SK-N-SH (cell line): ENCODE data around the gene PSMC3IP. TPM values are rescaled to one million over a fixed set of nuclear protein-coding genes. Genes with fewer than 3 reads are reported as not detected.

Experiments
- CTCF ChIA-PET: fragments of 300-600, 350-600 bp; formaldehyde crosslinking; extraction: SDS; loops from one replicate; lab custom pipeline; 2021; lab: Yijun Ruan, JAX
- POLR2A ChIA-PET: fragments of 350-600 bp; sonication (Branson Sonifier 250); formaldehyde crosslinking; extraction: SDS; loops from one replicate; lab custom pipeline; 2020; ENCODE audit warnings: antibody characterized with exemption, inconsistent platforms; lab: Yijun Ruan, JAX
- DNase-seq: peaks from one replicate; pipeline ENCODE4 v3.0.0; 2012
- H2AFZ ChIP-seq: fragments of 200-600 bp; sonication (generic); 2 replicates; pipeline ENCODE4 v1.8.1; 2016; ENCODE audit warnings: antibody characterized with exemption, mild to moderate bottlenecking, low read depth
- H3F3A ChIP-seq: fragments of 200-600 bp; sonication (generic); replicated peaks from 2 replicates; pipeline ENCODE3; 2016; ENCODE audit warnings: antibody characterized with exemption, mild to moderate bottlenecking; ENCODE audit not compliant: insufficient read depth
- H3K27ac ChIP-seq, 2 experiments: fragments of 200-500 bp in 1 of 2; fragments of 200-600 bp in 1 of 2; sonication (Bioruptor generic) in 1 of 2; sonication (generic), shearing (Covaris generic) in 1 of 2; 2 replicates each; pipeline versions ENCODE4 v1.5.1 to v1.6.1; 2014 to 2016; ENCODE audit warnings: low read depth in 2 of 2, inconsistent platforms in 1 of 2, low read length in 1 of 2, mild to moderate bottlenecking in 1 of 2, mixed read lengths in 1 of 2
- H3K27me3 ChIP-seq: fragments of 200-600 bp; sonication (generic), shearing (Covaris generic); 2 replicates; pipeline ENCODE4 v1.6.1; 2016; ENCODE audit warnings: mixed run types; ENCODE audit not compliant: insufficient read depth
- H3K36me3 ChIP-seq, 2 experiments: fragments of 200-500 bp in 1 of 2; fragments of 200-600 bp in 1 of 2; sonication (Bioruptor generic) in 1 of 2; sonication (generic) in 1 of 2; replicated peaks in 1 of 2; 2 replicates each; pipeline versions ENCODE3 to v1.5.1; 2014 to 2016; ENCODE audit warnings: low read length in 1 of 2, mild to moderate bottlenecking in 1 of 2; ENCODE audit not compliant: insufficient read depth in 2 of 2, control insufficient read depth in 1 of 2
- H3K4me1 ChIP-seq, 2 experiments: fragments of 200-500 bp in 1 of 2; fragments of 200-600 bp in 1 of 2; sonication (Bioruptor generic) in 1 of 2; sonication (generic), shearing (Covaris generic) in 1 of 2; 2 replicates each; pipeline versions ENCODE4 v1.5.1 to v1.6.1; 2014 to 2016; ENCODE audit warnings: low read depth in 1 of 2, low read length in 1 of 2, mixed run types in 1 of 2; ENCODE audit not compliant: insufficient read depth in 2 of 2, control insufficient read depth in 1 of 2
- H3K4me2 ChIP-seq: fragments of 200-600 bp; sonication (generic), shearing (Covaris generic); 2 replicates; pipeline ENCODE4 v1.6.1; 2017; ENCODE audit warnings: mixed run types
- H3K4me3 ChIP-seq, 2 experiments: fragments of 200-500 bp in 1 of 2; fragments of 200-600 bp in 1 of 2; sonication (Bioruptor generic) in 1 of 2; sonication (generic), shearing (Covaris generic) in 1 of 2; 2 replicates each; pipeline versions ENCODE4 v1.5.1 to v1.8.1; 2014 to 2016; ENCODE audit warnings: low read depth in 2 of 2, inconsistent platforms in 1 of 2, low read length in 1 of 2, mild to moderate bottlenecking in 1 of 2, mixed read lengths in 1 of 2, moderate library complexity in 1 of 2
- H3K79me2 ChIP-seq: fragments of 200-600 bp; sonication (generic); 2 replicates; pipeline ENCODE4 v1.8.1; 2017; ENCODE audit warnings: mild to moderate bottlenecking; ENCODE audit not compliant: insufficient read depth
- H3K9ac ChIP-seq: fragments of 200-600 bp; sonication (generic); 2 replicates; pipeline ENCODE4 v1.6.1; 2017; ENCODE audit warnings: mixed run types
- H3K9me2 ChIP-seq: fragments of 200-600 bp; sonication (generic); 2 replicates; pipeline ENCODE4 v1.6.1; 2017; ENCODE audit warnings: mixed run types
- H3K9me3 ChIP-seq: fragments of 200-600 bp; sonication (generic); 2 replicates; pipeline ENCODE4 v1.6.1; 2017; ENCODE audit warnings: mixed run types, mild to moderate bottlenecking, moderate library complexity
- H4K20me1 ChIP-seq: fragments of 200-600 bp; sonication (generic); 2 replicates; pipeline ENCODE4 v1.6.1; 2017; ENCODE audit warnings: mild to moderate bottlenecking, mixed run types; ENCODE audit not compliant: insufficient read depth
- CTCF ChIP-seq: fragments of 200-600 bp; sonication (generic); IDR thresholded peaks from 2 replicates; pipeline ENCODE4 v1.6.1; 2017; ENCODE audit warnings: antibody characterized with exemption, mild to moderate bottlenecking, moderate library complexity
- ELF1 ChIP-seq: IDR thresholded peaks from 2 replicates; pipeline ENCODE4 v1.4.0; 2012
- EP300 ChIP-seq, 2 experiments: IDR thresholded peaks; 2 replicates each; pipeline versions ENCODE4 v1.4.0 to v1.6.1; 2012; ENCODE audit warnings: borderline replicate concordance in 1 of 2, low read depth in 1 of 2, low read length in 1 of 2
- EZH2phosphoT487 ChIP-seq: fragments of 200-600 bp; sonication (generic); IDR thresholded peaks from 2 replicates; pipeline ENCODE4 v1.6.1; 2017; ENCODE audit warnings: low read depth, mixed run types, mild to moderate bottlenecking, antibody characterized with exemption, moderate library complexity, borderline replicate concordance
- FOSL2 ChIP-seq: IDR thresholded peaks from 2 replicates; pipeline ENCODE4 v1.4.0; 2012; ENCODE audit warnings: low read depth, mild to moderate bottlenecking, moderate library complexity, borderline replicate concordance
- JUND ChIP-seq: IDR thresholded peaks from 2 replicates; pipeline ENCODE4 v1.4.0; 2012
- PBX3 ChIP-seq: IDR thresholded peaks from 2 replicates; pipeline ENCODE4; 2012
- POLR2AphosphoS5 ChIP-seq: IDR thresholded peaks from 2 replicates; pipeline ENCODE4 v1.6.1; 2012; ENCODE audit warnings: low read depth, low read length
- RAD21 ChIP-seq: IDR thresholded peaks from 2 replicates; pipeline ENCODE4 v1.6.1; 2012; ENCODE audit warnings: mild to moderate bottlenecking, low read length
- RCOR1 ChIP-seq: fragments of 150-350 bp; IDR thresholded peaks from 2 replicates; pipeline ENCODE4 v1.6.1; 2017; ENCODE audit warnings: antibody characterized with exemption, low read length
- RFX5 ChIP-seq: IDR thresholded peaks from 2 replicates; pipeline ENCODE4 v1.6.1; 2012; ENCODE audit warnings: mild to moderate bottlenecking, improper control_type of control experiment, low read length
- RXRA ChIP-seq: IDR thresholded peaks from 2 replicates; pipeline ENCODE4 v1.4.0; 2012; ENCODE audit warnings: low read depth, mild to moderate bottlenecking, borderline replicate concordance
- SIN3A ChIP-seq: IDR thresholded peaks from 2 replicates; pipeline ENCODE4 v1.6.1; 2012; ENCODE audit warnings: low read depth, mild to moderate bottlenecking, low read length, moderate library complexity, borderline replicate concordance
- USF1 ChIP-seq: IDR thresholded peaks from 2 replicates; pipeline ENCODE4 v1.4.0; 2012; ENCODE audit warnings: low read depth, borderline replicate concordance
- YY1 ChIP-seq: IDR thresholded peaks from 2 replicates; pipeline ENCODE4 v1.4.0; 2012; ENCODE audit warnings: low read depth, mild to moderate bottlenecking
- ZBTB33 ChIP-seq: IDR thresholded peaks from 2 replicates; pipeline ENCODE4 v1.4.0; 2012; ENCODE audit warnings: low read depth, borderline replicate concordance
- WGBS: methylation state at CpG from one replicate; pipeline ENCODE4 v1.1.6; 2017; ENCODE audit warnings: low lambda C conversion rate; 5-methylcytosine and 5-hydroxymethylcytosine counted together
- polyA plus RNA-seq, 3 experiments: library from polyadenylated mRNA; depleted of rRNA; stranded (reverse); fragments of >200 nt; gene quantifications; 2 replicates each; pipeline ENCODE4 v1.2.3, GENCODE V29; 2012
- TF ChIP-seq, protein P1 (sequence below): fragments of 150-350 bp; IDR thresholded peaks from 2 replicates; pipeline ENCODE4 v1.6.1; 2017; ENCODE audit warnings: antibody characterized with exemption, low read length, low read depth, borderline replicate concordance

The PSMC3IP gene
- polyA plus RNA-seq, 1 of the 3 experiments (the other 2 are of a cell fraction) = 17.3 TPM

DNA sequence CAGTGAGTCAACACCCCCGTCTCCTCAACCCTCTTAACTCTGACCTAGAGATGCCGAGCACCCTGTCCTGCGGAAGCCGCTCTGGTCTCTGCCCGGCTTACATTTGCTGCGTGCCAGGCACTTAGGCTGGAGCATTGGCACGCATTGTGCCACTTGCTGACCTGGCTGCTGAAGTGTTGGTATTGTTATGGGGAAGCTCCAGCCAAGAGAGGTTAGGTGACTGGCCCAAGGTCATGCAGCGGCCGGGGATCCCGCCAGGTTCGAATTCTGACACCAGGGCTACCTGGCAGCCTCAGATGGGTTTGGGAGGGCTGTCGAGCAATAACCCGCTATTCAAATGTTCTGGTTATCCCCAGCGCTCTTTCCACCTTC lies 29.8 kb downstream of the PSMC3IP start:
- TF ChIP-seq RCOR1 (no peak), POLR2AphosphoS5 (no peak), YY1 (no peak), RAD21 (no peak), CTCF (no peak), JUND (no peak), RFX5 (no peak), SIN3A (no peak), PBX3 (no peak), RXRA (no peak)
- TF ChIP-seq, protein P1, sequence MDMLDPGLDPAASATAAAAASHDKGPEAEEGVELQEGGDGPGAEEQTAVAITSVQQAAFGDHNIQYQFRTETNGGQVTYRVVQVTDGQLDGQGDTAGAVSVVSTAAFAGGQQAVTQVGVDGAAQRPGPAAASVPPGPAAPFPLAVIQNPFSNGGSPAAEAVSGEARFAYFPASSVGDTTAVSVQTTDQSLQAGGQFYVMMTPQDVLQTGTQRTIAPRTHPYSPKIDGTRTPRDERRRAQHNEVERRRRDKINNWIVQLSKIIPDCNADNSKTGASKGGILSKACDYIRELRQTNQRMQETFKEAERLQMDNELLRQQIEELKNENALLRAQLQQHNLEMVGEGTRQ = no peak
- no peak overlapping the region for H3K27ac ChIP-seq
- peaks cover 21% of the 10 kb centered on the region; the same call in 1 of the 2 replicates for H3K79me2 ChIP-seq
- WGBS = 95% methylated on average over 11 of the region's 14 CpGs
- no peak overlapping the region for H3K4me2 ChIP-seq
- H3K27me3 ChIP-seq = no peaks in the 10 kb centered on the region
- H4K20me1 ChIP-seq = no peaks in the 10 kb centered on the region
- H3K9me2 ChIP-seq = no peaks in the 10 kb centered on the region
- H3F3A ChIP-seq = peaks cover 2% of the 10 kb centered on the region
- no peak for DNase-seq
- POLR2A ChIA-PET = interaction anchor here (1.3 kb wide), 1 partner anchor 11 kb away, joined by 3 read pairs; no protein-coding TSS in a partner anchor
- H3K9ac ChIP-seq = no peak overlapping the region
- H2AFZ ChIP-seq = no peak overlapping the region
- CTCF ChIA-PET = no interaction called here
- H3K4me1 ChIP-seq = peaks cover 0 to 3% of the 10 kb centered on the region in 2 experiments; a peak in 1 of 4 replicates
- H3K9me3 ChIP-seq = no peaks in the 10 kb centered on the region
- H3K36me3 ChIP-seq = peaks cover 3 to 13% of the 10 kb centered on the region in 2 experiments
- H3K4me3 ChIP-seq = no peak overlapping the region

DNA sequence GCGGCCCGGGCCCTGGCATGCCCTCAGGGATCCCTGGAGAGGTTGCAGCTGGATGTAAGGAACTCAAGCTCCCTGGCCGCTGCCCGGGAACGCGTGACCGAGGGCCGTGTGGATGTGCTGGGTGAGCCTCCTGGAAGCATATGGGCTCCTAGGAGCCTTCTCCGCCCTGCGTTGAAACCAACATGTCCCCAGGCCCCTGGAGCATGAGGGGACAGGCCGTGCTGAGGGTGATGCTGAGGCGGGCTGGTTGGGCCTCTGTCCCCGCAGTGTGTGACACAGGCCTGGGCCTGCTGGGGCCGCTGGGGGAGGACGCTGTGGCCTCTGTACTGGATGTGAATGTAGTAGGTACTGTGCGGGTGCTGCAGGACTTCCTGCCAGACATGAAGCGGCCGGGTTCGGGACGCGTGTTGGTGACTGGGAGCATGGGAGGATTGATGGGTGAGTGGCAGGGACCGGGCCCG lies 30.5 kb downstream of the PSMC3IP start:
- no peak overlapping the region for H3K9ac ChIP-seq
- CTCF ChIA-PET = interaction anchor here (0.9 kb wide), 1 partner anchor 10 kb away, joined by 3 read pairs; no protein-coding TSS in a partner anchor
- TF ChIP-seq, protein P1 = no peak
- TF ChIP-seq USF1 (no peak), FOSL2 (no peak), YY1 (no peak), ZBTB33 (no peak), EZH2phosphoT487 (no peak), ELF1 (no peak), JUND (no peak), EP300 (IDR thresholded peaks at IDR 0.05; ENCODE audit: borderline replicate concordance in 1 of 2, low read depth in 1 of 2, low read length in 1 of 2) (no peak)

More for the DNA sequence above, 30.5 kb downstream of the PSMC3IP start:
- Histone ChIP-seq H4K20me1 (no peaks in the 10 kb centered on the region), H3K9me2 (no peaks in the 10 kb centered on the region), H3K9me3 (no peaks in the 10 kb centered on the region), H3K27ac (no peak overlapping the region), H3K36me3 (peaks cover 3 to 13% of the 10 kb centered on the region in 2 experiments), H3K4me3 (no peak overlapping the region), H3F3A (peaks cover 2% of the 10 kb centered on the region), H3K4me1 (no peaks in the 10 kb centered on the region; a peak in 1 of 4 replicates), H2AFZ (no peak overlapping the region), H3K79me2 (peaks cover 19% of the 10 kb centered on the region; the same call in 1 of the 2 replicates), H3K27me3 (no peaks in the 10 kb centered on the region), H3K4me2 (no peak overlapping the region)
- 88% methylated on average over 11 of the region's 23 CpGs for WGBS
- DNase-seq = no peak
- POLR2A ChIA-PET = interaction anchor here (1.3 kb wide), 1 partner anchor 10 kb away, joined by 3 read pairs; no protein-coding TSS in a partner anchor
